ENCODE measurements around the gene NT5E. TPM values are rescaled to one million over a fixed set of nuclear protein-coding genes. Genes with fewer than 3 reads are reported as not detected.

Gene NT5E
- total and polyA plus RNA-seq, 9 donors = 29.3 to 68.7 (median 47.4) TPM

DNA sequence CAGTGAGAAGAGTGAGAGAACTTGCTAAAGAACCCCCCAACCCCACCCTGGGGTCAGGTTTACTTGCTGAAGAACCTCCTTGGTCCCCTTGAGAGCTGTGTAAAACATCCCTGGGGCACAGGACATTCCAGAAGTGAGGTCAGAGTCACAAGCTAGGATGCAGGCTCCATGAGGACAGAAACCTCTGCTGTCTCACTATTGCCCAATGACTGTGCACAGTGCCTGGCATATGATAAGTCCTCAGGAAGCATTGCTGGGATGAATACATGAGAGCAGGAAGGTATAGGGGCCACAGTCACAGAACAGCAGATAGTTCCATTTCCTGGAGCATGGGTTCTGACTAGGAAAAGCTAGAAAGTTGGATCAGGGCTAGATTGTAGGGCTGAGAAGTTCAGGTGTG is 18.4 kb downstream of the NT5E start:
- H3K27me3 ChIP-seq = no peaks in the 10 kb centered on the region
- no peak overlapping the region for H3K4me3 ChIP-seq
- no peak for TF ChIP-seq EP300 (IDR thresholded peaks at IDR 0.05)
- TF ChIP-seq POLR2A (IDR thresholded peaks at IDR 0.05) = no peak
- TF ChIP-seq, protein P1, sequence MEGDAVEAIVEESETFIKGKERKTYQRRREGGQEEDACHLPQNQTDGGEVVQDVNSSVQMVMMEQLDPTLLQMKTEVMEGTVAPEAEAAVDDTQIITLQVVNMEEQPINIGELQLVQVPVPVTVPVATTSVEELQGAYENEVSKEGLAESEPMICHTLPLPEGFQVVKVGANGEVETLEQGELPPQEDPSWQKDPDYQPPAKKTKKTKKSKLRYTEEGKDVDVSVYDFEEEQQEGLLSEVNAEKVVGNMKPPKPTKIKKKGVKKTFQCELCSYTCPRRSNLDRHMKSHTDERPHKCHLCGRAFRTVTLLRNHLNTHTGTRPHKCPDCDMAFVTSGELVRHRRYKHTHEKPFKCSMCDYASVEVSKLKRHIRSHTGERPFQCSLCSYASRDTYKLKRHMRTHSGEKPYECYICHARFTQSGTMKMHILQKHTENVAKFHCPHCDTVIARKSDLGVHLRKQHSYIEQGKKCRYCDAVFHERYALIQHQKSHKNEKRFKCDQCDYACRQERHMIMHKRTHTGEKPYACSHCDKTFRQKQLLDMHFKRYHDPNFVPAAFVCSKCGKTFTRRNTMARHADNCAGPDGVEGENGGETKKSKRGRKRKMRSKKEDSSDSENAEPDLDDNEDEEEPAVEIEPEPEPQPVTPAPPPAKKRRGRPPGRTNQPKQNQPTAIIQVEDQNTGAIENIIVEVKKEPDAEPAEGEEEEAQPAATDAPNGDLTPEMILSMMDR (IDR thresholded peaks at IDR 0.05) = no peak
- H3K27ac ChIP-seq = no peak overlapping the region
- H3K4me1 ChIP-seq (ENCODE audit: insufficient read depth) = peaks cover 2% of the 10 kb centered on the region
- no peak for DNase-seq
- intact Hi-C loops (cut with DNase I) = no loop called here
- H3K36me3 ChIP-seq = no peaks in the 10 kb centered on the region
- no peaks in the 10 kb centered on the region for H3K9me3 ChIP-seq

DNA sequence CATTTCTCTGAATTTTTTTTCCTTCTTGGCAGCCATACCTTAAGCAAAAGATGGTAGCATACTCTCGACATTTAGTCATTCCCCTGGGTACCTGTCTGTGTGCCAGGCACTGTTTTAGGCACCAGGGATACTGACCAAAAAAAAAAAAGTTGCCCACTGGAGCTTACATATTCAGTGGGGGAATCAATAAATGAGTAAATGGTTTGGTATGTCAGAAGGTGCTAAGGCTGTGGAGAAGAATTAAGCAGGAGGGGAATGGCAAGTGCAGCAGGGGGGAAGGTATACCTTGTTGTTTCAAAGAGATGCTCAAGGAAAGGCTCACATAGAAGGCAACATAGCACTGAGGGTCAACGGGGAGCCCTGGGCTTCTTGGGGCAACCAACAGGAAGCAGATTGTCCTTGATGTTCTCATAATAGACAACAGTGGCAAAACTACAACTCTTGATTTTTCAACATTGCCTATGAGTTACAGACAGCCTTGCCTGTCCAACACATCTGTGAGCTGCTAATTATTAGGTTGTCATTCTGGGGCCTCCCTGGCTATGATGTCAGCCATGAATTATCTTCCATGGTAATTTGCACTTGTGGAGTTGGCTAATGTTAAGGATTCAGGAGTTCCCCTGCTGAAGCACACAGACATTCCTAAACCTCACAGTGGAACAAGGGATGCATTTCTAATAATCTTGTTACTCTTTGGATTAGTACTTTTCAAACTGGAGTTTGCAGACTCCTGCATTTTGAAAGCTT is 19.6 kb downstream of the NT5E start:
- peaks cover 2% of the 10 kb centered on the region for H3K4me1 ChIP-seq (ENCODE audit: insufficient read depth)
- WGBS, 3 donors = 79 to 81% (median 80%) methylated on average over 2 of the region's 2 CpGs
- no peak overlapping the region for H3K4me3 ChIP-seq
- DNase-seq = no peak
- no peaks in the 10 kb centered on the region for H3K27me3 ChIP-seq
- no peaks in the 10 kb centered on the region for H3K36me3 ChIP-seq
- TF ChIP-seq POLR2A (IDR thresholded peaks at IDR 0.05) (no peak), EP300 (IDR thresholded peaks at IDR 0.05) (no peak)
- TF ChIP-seq, protein P1 (IDR thresholded peaks at IDR 0.05) = no peak
- no peak overlapping the region for H3K27ac ChIP-seq
- no peaks in the 10 kb centered on the region for H3K9me3 ChIP-seq
- intact Hi-C loops (cut with DNase I) = no loop called here

DNA sequence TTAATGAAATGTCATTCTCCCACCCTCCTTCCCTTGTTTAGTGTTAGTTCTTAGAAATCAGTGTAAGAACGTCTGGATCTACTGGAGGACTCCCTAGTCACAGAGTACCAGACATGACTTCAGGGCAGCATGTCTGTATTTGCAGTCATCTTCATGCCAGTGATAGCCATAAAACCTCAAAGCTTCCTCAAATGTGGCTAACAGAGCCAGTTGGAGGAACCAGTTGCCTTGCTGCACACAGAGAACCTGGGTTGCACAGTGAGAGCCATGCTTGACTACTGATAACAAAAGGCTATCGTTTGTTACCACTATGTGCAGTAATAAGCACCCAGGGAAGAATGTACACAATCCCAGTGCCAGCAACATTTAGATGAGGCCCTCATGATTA is 20.1 kb downstream of the NT5E start:
- Histone ChIP-seq H3K4me3 (no peak overlapping the region), H3K36me3 (no peaks in the 10 kb centered on the region), H3K4me1 (ENCODE audit: insufficient read depth) (peaks cover 2% of the 10 kb centered on the region), H3K27ac (no peak overlapping the region), H3K27me3 (no peaks in the 10 kb centered on the region), H3K9me3 (no peaks in the 10 kb centered on the region)
- DNase-seq = no peak
- 14 to 44% (median 27%) methylated on average over 2 of the region's 2 CpGs for WGBS, 3 donors
- intact Hi-C loops (cut with DNase I) = no loop called here
- no peak for TF ChIP-seq EP300 (IDR thresholded peaks at IDR 0.05)
- TF ChIP-seq, protein P1 (IDR thresholded peaks at IDR 0.05) = no peak
- no peak for TF ChIP-seq POLR2A (IDR thresholded peaks at IDR 0.05)

- Histone ChIP-seq H3K36me3 (no peaks in the 10 kb centered on the region), H3K4me1 (ENCODE audit: insufficient read depth) (peaks cover 2% of the 10 kb centered on the region), H3K9me3 (peaks cover 0 to 3% of the 10 kb centered on the region in 2 donors), H3K27ac (no peak overlapping the region), H3K4me3 (no peak overlapping the region), H3K27me3 (no peaks in the 10 kb centered on the region)
- intact Hi-C loops (cut with DNase I) = no loop called here
- TF ChIP-seq EP300 (IDR thresholded peaks at IDR 0.05) = no peak
- TF ChIP-seq POLR2A (IDR thresholded peaks at IDR 0.05) = no peak
- TF ChIP-seq, protein P1 (IDR thresholded peaks at IDR 0.05) = no peak
- DNase-seq = no peak
- WGBS, 3 donors = 75 to 87% (median 82%) methylated on average over 1 of the region's 1 CpG
Measured at GRCh38 chr6:85472744-85473143, 22.9 kb downstream of the NT5E start.
